ENCODE results near the gene PMPCA.

Gene PMPCA

DNA sequence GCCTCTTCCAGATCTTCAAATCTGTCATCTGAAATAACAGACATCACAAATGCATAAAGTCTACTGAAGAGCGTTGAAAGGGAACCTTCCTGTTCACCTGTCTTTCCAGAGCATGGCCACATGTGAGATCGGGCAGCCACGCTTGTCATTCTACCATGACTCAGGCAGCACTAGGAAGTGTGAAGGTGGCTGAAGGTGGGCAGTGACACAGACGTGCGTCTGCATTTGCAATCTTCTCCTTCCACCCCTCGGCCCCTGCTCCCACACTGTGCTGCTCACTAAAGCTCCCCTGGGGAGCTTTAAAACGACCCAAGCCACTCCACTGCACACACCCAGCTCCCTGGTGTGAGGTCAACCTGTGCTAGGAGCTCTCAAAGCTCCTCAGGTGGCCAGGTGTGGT is 2.5 kb upstream of the PMPCA start:
- peak overlapping the region in 6 of 11 experiments; percentile 8 to 99 (median 25); a peak in 9 of 22 replicates for H3K4me2 ChIP-seq
- no peak for TF ChIP-seq Cebpa-rat (IDR thresholded peaks at IDR 0.05)

DNA sequence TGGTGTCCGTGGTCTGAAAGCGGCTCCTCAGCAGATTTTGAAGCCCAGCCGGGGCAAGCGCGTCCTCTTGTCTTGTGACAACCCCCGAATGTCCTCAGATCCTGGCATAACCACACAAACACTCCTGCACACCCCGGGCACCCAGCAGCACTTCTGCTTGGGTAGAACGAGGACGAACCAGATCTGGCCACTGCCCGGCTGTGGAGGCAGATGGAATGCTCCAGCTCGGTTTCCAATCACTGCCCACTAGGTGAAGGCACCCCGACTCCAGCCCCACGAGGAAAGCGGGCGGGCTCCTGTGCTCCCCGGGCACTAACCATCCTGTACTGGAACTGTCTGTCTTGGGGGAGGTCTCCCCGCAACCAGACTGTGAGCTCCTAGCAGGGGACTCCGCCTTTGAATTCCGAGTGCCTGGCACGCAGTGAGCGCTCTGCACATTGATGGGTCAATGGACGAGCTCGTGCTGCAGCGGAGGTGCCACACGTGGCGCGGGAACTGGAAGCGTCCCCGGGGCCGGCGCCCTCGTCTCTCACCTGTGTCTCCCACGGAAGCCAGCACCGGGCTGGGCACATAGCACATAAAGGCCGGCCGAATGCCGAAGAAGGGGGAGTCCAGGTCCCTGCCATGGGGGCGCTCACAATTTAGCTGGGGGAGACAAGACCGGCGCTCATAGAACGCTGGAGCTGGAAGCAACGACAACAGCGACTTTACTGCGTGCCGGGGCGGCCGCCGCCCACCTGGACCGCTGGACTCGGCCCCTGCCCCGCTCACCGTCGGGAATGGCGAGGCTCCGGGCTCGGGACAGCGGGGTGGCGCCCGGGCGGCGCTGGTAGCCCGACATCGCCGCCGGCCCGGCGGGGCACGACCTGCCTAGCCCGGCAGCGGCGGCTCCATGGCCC is 652 bp upstream of the PMPCA start:
- Histone ChIP-seq H3K4me3 (peak overlapping the region; percentile 78 to 100 (median 94)), H3K27me3 (no peaks in the 10 kb centered on the region), H3K36me3 (peaks cover 56 to 66% (median 64%) of the 10 kb centered on the region in 11 experiments), H3K4me2 (peak overlapping the region; percentile 82 to 100 (median 98)), H3K27ac (peak overlapping the region; percentile 89 to 99 (median 94)), H3K9ac (peak overlapping the region; percentile 85 to 99 (median 94)), H3K9me3 (replicated peaks in 1 of 11) (no peaks in the 10 kb centered on the region), H4K20me1 (peaks cover 30 to 67% (median 52%) of the 10 kb centered on the region in 11 experiments; a peak in 21 of 22 replicates), H3K4me1 (peaks cover 47 to 64% (median 56%) of the 10 kb centered on the region in 10 experiments)
- no peak for TF ChIP-seq Cebpa-rat (IDR thresholded peaks at IDR 0.05)

More for the DNA sequence above, 2.5 kb upstream of the PMPCA start:
- H3K9ac ChIP-seq, result peak overlapping the region in 2 of 11 experiments; percentile 4 to 14; a peak in 1 of 22 replicates
- H3K9me3 ChIP-seq (replicated peaks in 1 of 11), result no peaks in the 10 kb centered on the region
- no peak overlapping the region for H3K27ac ChIP-seq
- no peak overlapping the region for H3K4me3 ChIP-seq
- peaks cover 28 to 60% (median 44%) of the 10 kb centered on the region in 11 experiments; a peak in 21 of 22 replicates for H4K20me1 ChIP-seq
- H3K4me1 ChIP-seq, result peaks cover 62 to 78% (median 70%) of the 10 kb centered on the region in 10 experiments
- no peaks in the 10 kb centered on the region for H3K27me3 ChIP-seq
- peaks cover 47 to 60% (median 53%) of the 10 kb centered on the region in 11 experiments for H3K36me3 ChIP-seq

DNA sequence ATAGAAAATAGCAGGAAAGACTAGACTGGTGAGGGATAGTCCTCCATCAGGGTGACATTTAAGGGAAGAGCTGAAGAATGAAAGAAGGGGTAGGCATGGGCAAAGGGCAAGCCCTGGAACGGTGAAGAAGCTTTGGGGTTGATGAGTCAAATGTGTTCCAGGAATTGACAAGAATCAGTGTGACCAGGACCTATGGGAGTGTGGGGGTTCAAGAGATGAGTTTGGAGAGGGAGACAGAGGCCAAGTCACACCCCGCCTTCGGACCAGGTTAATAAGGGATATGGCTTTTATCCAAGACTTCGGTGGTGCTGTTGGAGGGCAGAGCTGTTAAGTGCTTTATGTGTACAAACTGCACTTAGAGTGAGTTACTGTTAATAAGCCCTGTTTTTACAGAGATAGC is 920 bp downstream of the PMPCA start:
- TF ChIP-seq Cebpa-rat (IDR thresholded peaks at IDR 0.05), result no peak
- Histone ChIP-seq H3K9me3 (replicated peaks in 1 of 11) (no peaks in the 10 kb centered on the region), H3K4me2 (peak overlapping the region; percentile 91 to 99 (median 97)), H3K27me3 (no peaks in the 10 kb centered on the region), H3K27ac (peak overlapping the region; percentile 89 to 99 (median 94); a peak in 21 of 22 replicates), H3K4me1 (peaks cover 33 to 48% (median 42%) of the 10 kb centered on the region in 10 experiments), H3K9ac (peak overlapping the region; percentile 85 to 99 (median 94)), H4K20me1 (peaks cover 26 to 70% (median 56%) of the 10 kb centered on the region in 11 experiments; a peak in 21 of 22 replicates), H3K36me3 (peaks cover 56 to 66% (median 64%) of the 10 kb centered on the region in 11 experiments), H3K4me3 (peak overlapping the region; percentile 78 to 100 (median 94))

DNA sequence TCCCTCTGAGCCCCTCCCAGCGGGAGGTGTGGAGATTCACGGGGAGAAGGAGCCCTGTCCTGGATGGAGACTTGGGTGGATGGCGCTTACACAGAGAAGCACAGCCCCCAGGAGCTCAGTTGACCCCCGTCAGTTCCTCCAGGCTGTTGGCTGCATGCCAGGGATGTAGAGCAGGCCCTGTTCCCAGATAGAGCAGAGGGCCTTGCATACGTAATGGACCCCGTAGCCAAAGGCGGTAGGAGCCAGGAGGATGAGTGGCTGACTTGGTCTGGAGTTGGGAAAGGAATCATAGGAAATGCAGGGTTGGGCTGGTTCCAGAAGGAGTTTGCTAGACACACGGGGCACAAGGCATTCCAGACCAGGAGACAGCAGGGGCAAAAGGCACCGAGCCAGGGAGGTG is 2.5 kb downstream of the PMPCA start:
- Histone ChIP-seq H3K9ac (peak overlapping the region in 8 of 11 experiments; percentile 12 to 42 (median 28); a peak in 8 of 22 replicates), H3K27ac (no peak overlapping the region), H3K27me3 (no peaks in the 10 kb centered on the region), H3K36me3 (peaks cover 56 to 66% (median 64%) of the 10 kb centered on the region in 11 experiments), H3K4me3 (no peak overlapping the region), H3K4me2 (no peak overlapping the region; a peak in 1 of 22 replicates), H3K9me3 (replicated peaks in 1 of 11) (no peaks in the 10 kb centered on the region), H3K4me1 (peaks cover 33 to 38% (median 36%) of the 10 kb centered on the region in 10 experiments), H4K20me1 (peaks cover 26 to 76% (median 59%) of the 10 kb centered on the region in 11 experiments; a peak in 21 of 22 replicates)
- TF ChIP-seq Cebpa-rat (IDR thresholded peaks at IDR 0.05), result no peak

DNA sequence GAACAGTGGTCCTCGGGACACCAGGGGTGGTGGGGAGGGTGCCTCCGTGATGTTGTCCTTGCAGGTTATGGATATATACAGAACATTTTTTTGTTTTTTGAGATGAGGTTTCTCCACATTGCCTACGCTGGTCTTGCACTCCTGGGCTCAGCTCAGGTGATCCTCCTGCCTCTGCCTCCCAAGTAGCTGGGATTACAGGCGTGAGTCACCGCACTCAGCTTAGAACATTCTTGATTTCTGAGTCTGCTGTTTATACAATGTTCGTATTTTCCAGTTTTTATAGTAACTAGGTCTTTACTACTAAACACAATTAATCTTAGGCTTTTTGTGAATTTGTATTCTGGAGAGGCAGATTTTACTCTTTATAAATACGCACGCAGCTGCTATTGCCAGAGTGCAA is 6.0 kb downstream of the PMPCA start:
- H3K36me3 ChIP-seq, result peaks cover 87 to 96% (median 95%) of the 10 kb centered on the region in 11 experiments
- H3K27ac ChIP-seq, result no peak overlapping the region
- no peak overlapping the region for H3K4me2 ChIP-seq
- peaks cover 23 to 35% (median 28%) of the 10 kb centered on the region in 10 experiments for H3K4me1 ChIP-seq
- H3K9ac ChIP-seq, result no peak overlapping the region
- peaks cover 21 to 91% (median 72%) of the 10 kb centered on the region in 11 experiments; a peak in 21 of 22 replicates for H4K20me1 ChIP-seq
- TF ChIP-seq Cebpa-rat (IDR thresholded peaks at IDR 0.05), result no peak
- H3K4me3 ChIP-seq, result no peak overlapping the region
- no peaks in the 10 kb centered on the region for H3K27me3 ChIP-seq
- H3K9me3 ChIP-seq (replicated peaks in 1 of 11), result no peaks in the 10 kb centered on the region

DNA sequence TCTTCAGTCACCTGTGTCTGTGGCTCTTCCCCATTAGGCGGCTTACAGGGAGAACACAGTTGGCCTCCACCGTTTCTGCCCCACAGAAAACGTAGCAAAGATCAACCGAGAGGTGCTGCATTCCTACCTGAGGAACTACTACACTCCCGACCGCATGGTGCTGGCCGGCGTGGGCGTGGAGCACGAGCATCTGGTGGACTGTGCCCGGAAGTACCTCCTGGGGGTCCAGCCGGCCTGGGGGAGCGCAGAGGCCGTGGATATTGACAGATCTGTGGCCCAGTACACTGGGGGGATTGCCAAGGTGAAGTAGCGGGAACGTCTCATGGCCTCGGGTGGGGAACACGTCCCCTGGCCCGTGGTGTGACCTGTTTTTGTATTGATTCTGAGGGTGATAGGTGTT is 6.5 kb downstream of the PMPCA start:
- H3K27ac ChIP-seq, result no peak overlapping the region
- H3K4me2 ChIP-seq, result no peak overlapping the region
- H3K27me3 ChIP-seq, result no peaks in the 10 kb centered on the region
- no peaks in the 10 kb centered on the region for H3K9me3 ChIP-seq (replicated peaks in 1 of 11)
- peaks cover 23 to 35% (median 28%) of the 10 kb centered on the region in 10 experiments for H3K4me1 ChIP-seq
- H3K36me3 ChIP-seq, result peaks cover 91 to 97% (median 96%) of the 10 kb centered on the region in 11 experiments
- no peak overlapping the region for H3K9ac ChIP-seq
- TF ChIP-seq Cebpa-rat (IDR thresholded peaks at IDR 0.05), result no peak
- H4K20me1 ChIP-seq, result peaks cover 16 to 91% (median 72%) of the 10 kb centered on the region in 11 experiments; a peak in 21 of 22 replicates
- no peak overlapping the region for H3K4me3 ChIP-seq

DNA sequence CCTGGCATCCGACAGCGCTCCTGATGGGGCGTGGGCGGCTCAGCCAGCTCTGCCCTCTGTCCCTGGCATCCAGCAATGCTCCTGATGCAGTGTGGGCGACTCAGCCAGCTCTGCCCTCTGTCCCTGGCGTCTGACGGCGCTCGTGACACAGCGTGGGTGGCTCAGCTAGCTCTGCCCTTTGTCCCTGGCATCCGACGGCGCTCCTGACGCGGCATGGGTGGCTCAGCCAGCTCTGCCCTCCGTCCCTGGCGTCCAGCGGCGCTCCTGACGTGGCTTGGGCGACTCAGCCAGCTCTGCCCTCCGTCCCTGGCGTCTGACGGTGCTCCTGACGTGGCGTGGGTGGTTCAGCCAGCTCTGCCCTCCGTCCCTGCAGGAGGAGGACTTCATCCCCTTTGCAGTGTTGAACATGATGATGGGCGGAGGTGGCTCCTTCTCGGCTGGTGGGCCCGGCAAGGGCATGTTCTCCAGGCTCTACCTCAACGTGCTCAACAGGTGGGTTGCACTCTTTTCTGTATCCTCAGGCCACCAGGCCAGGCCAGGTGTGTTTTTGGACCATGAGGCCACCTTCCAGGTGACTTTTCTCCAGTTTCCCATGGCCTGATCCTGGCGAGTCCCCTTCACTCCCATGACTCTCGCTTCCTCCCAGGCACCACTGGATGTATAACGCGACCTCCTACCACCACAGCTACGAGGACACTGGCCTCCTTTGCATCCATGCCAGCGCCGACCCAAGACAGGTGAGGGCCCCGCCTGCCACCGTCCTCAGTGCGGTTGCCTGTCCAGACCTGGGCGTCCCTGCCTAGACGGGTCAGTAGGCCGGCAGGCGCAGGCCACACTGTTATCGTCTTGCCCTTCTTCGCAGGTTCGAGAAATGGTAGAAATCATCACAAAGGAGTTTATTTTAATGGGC is 8.0 kb downstream of the PMPCA start:
- Histone ChIP-seq H3K27me3 (no peaks in the 10 kb centered on the region), H3K4me2 (no peak overlapping the region), H3K9me3 (replicated peaks in 1 of 11) (no peaks in the 10 kb centered on the region), H3K27ac (no peak overlapping the region), H3K9ac (no peak overlapping the region), H4K20me1 (peaks cover 8 to 95% (median 73%) of the 10 kb centered on the region in 11 experiments; a peak in 21 of 22 replicates), H3K36me3 (peaks cover 96 to 98% (median 97%) of the 10 kb centered on the region in 11 experiments), H3K4me3 (no peak overlapping the region), H3K4me1 (peaks cover 18 to 25% (median 22%) of the 10 kb centered on the region in 10 experiments)
- TF ChIP-seq Cebpa-rat (IDR thresholded peaks at IDR 0.05), result no peak

DNA sequence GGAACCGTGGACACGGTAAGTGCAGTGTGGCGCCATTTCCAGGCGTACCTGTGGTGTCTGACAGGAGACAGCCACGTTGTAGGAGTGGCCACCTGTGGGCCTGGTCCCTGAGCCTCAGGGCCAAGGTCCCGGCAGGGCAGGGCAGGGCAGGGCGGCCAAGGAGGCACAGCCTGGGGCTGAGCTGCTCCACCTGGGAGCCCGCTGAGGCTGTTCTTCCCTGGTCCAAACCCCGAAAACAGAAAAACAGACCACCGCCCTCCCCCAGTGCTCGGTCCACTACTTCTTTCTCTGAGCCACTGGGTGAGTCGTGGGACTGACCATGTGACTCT is 8.6 kb downstream of the PMPCA start:
- Histone ChIP-seq H3K27ac (no peak overlapping the region), H3K4me1 (peaks cover 18 to 25% (median 22%) of the 10 kb centered on the region in 10 experiments), H3K4me2 (no peak overlapping the region), H3K27me3 (no peaks in the 10 kb centered on the region), H4K20me1 (peaks cover 5 to 95% (median 73%) of the 10 kb centered on the region in 11 experiments; a peak in 20 of 22 replicates), H3K4me3 (no peak overlapping the region), H3K36me3 (peaks cover 95 to 98% (median 97%) of the 10 kb centered on the region in 11 experiments), H3K9me3 (replicated peaks in 1 of 11) (no peaks in the 10 kb centered on the region), H3K9ac (no peak overlapping the region)
- TF ChIP-seq Cebpa-rat (IDR thresholded peaks at IDR 0.05), result no peak

All from BLaER1 treated with 17β-estradiol and CSF1 and Interleukin-3, amounts not matched to agents 10 nM and 100 nM (cell line).